HG02571 (cell line): Measurements from ENCODE around the gene CFAP45.
A peak's percentile ranks its signal among the peaks of the same experiment; 100 is the strongest.

Experiments used
- ATAC-seq: cut with Tn5 transposase; IDR thresholded peaks from one replicate; pipeline ENCODE4 v1.9.1; 2021; ENCODE audit warnings: mild to moderate bottlenecking, moderate library complexity; ENCODE audit not compliant: unreplicated experiment

CFAP45 gene

GRCh38 chr1:159854693-159855192 lies 45.2 kb downstream of the CFAP45 start:
- ATAC-seq, result peak; percentile 54

GRCh38 chr1:159854116-159854692 lies 45.8 kb downstream of the CFAP45 start:
- no peak for ATAC-seq

- no peak for ATAC-seq
Measured at GRCh38 chr1:159853417-159854115, 46.4 kb downstream of the CFAP45 start.

GRCh38 chr1:159851407-159851806 lies 48.6 kb downstream of the CFAP45 start:
- ATAC-seq, result no peak

- no peak for ATAC-seq
Measured at GRCh38 chr1:159849626-159850366, 50.2 kb downstream of the CFAP45 start.

GRCh38 chr1:159848326-159848725 lies 51.6 kb downstream of the CFAP45 start:
- ATAC-seq, result no peak

GRCh38 chr1:159847231-159847630 lies 52.7 kb downstream of the CFAP45 start:
- ATAC-seq, result no peak

- ATAC-seq, result no peak
Measured at GRCh38 chr1:159845751-159846629, 54.0 kb downstream of the CFAP45 start.

- ATAC-seq, result no peak
Measured at GRCh38 chr1:159843459-159843858, 56.5 kb downstream of the CFAP45 start.

GRCh38 chr1:159841749-159842148 lies 58.2 kb downstream of the CFAP45 start:
- ATAC-seq, result no peak

- ATAC-seq, result no peak
Measured at GRCh38 chr1:159839116-159839849, 60.7 kb downstream of the CFAP45 start.

- ATAC-seq, result no peak
Measured at GRCh38 chr1:159838715-159839114, 61.2 kb downstream of the CFAP45 start.

GRCh38 chr1:159835862-159836525 lies 64.0 kb downstream of the CFAP45 start:
- ATAC-seq, result no peak

GRCh38 chr1:159835356-159835755 lies 64.6 kb downstream of the CFAP45 start:
- ATAC-seq, result no peak

- ATAC-seq, result no peak
Measured at GRCh38 chr1:159832309-159832708, 67.7 kb downstream of the CFAP45 start.

GRCh38 chr1:159831412-159832141 lies 68.4 kb downstream of the CFAP45 start:
- no peak for ATAC-seq

- no peak for ATAC-seq
Measured at GRCh38 chr1:159830722-159831121, 69.2 kb downstream of the CFAP45 start.

GRCh38 chr1:159829822-159830465 lies 70.0 kb downstream of the CFAP45 start:
- ATAC-seq, result no peak

- peak; percentile 68 for ATAC-seq
Measured at GRCh38 chr1:159829273-159829634, 70.7 kb downstream of the CFAP45 start.
